Activated CD4-positive, CD25-positive, alpha-beta regulatory T cell treated with anti-CD3 and anti-CD28 coated beads, Interleukin-2, amount 50 U/mL, for 72 hours (primary cell): ENCODE measurements around the gene NKD2.
A peak's percentile ranks its signal among the peaks of the same experiment; 100 is the strongest.
"Not testable (repeated sequence)": the region's sequence is repeated elsewhere in the genome, so short reads cannot be mapped to it uniquely, and the experiment has no call there.

Experiments
- DNase-seq: peaks from one replicate; pipeline ENCODE4 v3.0.0; 2021

Gene NKD2

GRCh38 chr5:1008451-1009358, at the start of gene NKD2:
Gene NKD2 (plus strand): TSS chr5:1008802. CDS start chr5:1009058, 256 bp downstream.
- peak; percentile 53 for DNase-seq

- DNase-seq = no peak
Observed at GRCh38 chr5:959581-960531, 48.7 kb upstream of the NKD2 start.

- no peak for DNase-seq
Observed at GRCh38 chr5:960551-960950, 48.1 kb upstream of the NKD2 start.

- DNase-seq = no peak
Observed at GRCh38 chr5:961002-961710, 47.4 kb upstream of the NKD2 start.

GRCh38 chr5:961711-962240, 46.8 kb upstream of the NKD2 start:
- DNase-seq = no peak

- DNase-seq = no peak
Observed at GRCh38 chr5:962386-962785, 46.2 kb upstream of the NKD2 start.

- DNase-seq = no peak
Observed at GRCh38 chr5:962801-963200, 45.8 kb upstream of the NKD2 start.

- DNase-seq = no peak
Observed at GRCh38 chr5:963310-963672, 45.3 kb upstream of the NKD2 start.

- peak; percentile 51 for DNase-seq
Observed at GRCh38 chr5:963673-964531, 44.7 kb upstream of the NKD2 start.

- DNase-seq = no peak
Observed at GRCh38 chr5:964821-965220, 43.8 kb upstream of the NKD2 start.

- DNase-seq = no peak
Observed at GRCh38 chr5:965604-966344, 42.8 kb upstream of the NKD2 start.

GRCh38 chr5:966345-966710, 42.3 kb upstream of the NKD2 start:
- no peak for DNase-seq

- no peak for DNase-seq
Observed at GRCh38 chr5:966941-967340, 41.7 kb upstream of the NKD2 start.

- no peak for DNase-seq
Observed at GRCh38 chr5:968881-969280, 39.7 kb upstream of the NKD2 start.

GRCh38 chr5:969408-969839, 39.2 kb upstream of the NKD2 start:
- DNase-seq = no peak

GRCh38 chr5:972575-972974, 36.0 kb upstream of the NKD2 start:
- not testable (repeated sequence) for DNase-seq

- no peak for DNase-seq
Observed at GRCh38 chr5:976849-977751, 31.5 kb upstream of the NKD2 start.

GRCh38 chr5:978054-978453, 30.5 kb upstream of the NKD2 start:
- DNase-seq = no peak

- DNase-seq = no peak
Observed at GRCh38 chr5:978693-979092, 29.9 kb upstream of the NKD2 start.
